ENCODE data around the gene PIGN. TPM values are rescaled to one million over a fixed set of nuclear protein-coding genes. Genes with fewer than 3 reads are reported as not detected.

Gene PIGN
- total and polyA plus RNA-seq, 2 donors (not counting 1 experiment from before 2014, with no cell fraction given) = 2.7 to 37.3 TPM

DNA sequence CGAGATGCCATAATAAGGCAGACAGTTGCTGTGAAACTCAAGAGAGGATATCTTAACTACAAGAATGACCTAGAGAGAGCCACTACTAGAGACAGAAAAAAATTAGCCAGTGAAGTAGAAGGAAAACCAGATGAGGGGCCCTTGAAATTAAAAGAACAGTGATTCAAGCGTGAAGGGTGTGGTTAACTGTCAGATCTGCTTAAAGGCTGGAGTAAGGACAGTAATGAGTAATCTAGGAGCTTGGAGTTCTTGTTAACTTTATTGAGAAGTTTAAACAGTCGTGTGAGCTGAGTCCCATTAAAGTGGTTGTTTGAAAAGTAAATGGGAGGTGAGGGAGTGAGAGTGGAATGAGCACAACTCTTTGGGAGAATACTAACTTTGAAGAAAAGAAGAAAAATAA, 21.3 kb downstream of the PIGN start:
- Mint-ChIP-seq H3K9me3 (ENCODE audit: insufficient read depth) (peaks cover 2% of the 10 kb centered on the region), H3K4me1 (peaks cover 8% of the 10 kb centered on the region), H3K27ac (no peak overlapping the region), H3K27me3 (no peaks in the 10 kb centered on the region), H3K4me3 (no peak overlapping the region)
- ChIA-PET POLR2A (no interaction called here), CTCF (interaction anchor here (0.8 kb wide), 1 partner anchor 17 kb away, joined by 4 read pairs; no protein-coding TSS in a partner anchor)
- H3K9ac ChIP-seq (ENCODE audit: low read length) = no peak overlapping the region
- WGBS (ENCODE audit: insufficient coverage) = 73% methylated on average over 2 of the region's 3 CpGs
- peaks cover 3 to 4% of the 10 kb centered on the region in 2 experiments for H3K36me3 ChIP-seq (replicated peaks in 1 of 2; ENCODE audit: control extremely low read depth in 1 of 2, control insufficient read depth in 1 of 2, extremely low read depth in 1 of 2, insufficient read depth in 2 of 2, low read length in 1 of 2)
- no peak for DNase-seq
- H2AFZ ChIP-seq (ENCODE audit: insufficient read depth, low read depth, low read length, poor library complexity, severe bottlenecking) = no peak overlapping the region
- H3K27me3 ChIP-seq (replicated peaks in 1 of 4; ENCODE audit: control extremely low read depth in 1 of 4, control insufficient read depth in 3 of 4, insufficient read depth in 4 of 4, low read length in 3 of 4) = no peaks in the 10 kb centered on the region
- no peak for TF ChIP-seq EZH2 (IDR thresholded peaks at IDR 0.05; ENCODE audit: borderline replicate concordance, insufficient read depth, low read depth, low read length, poor library complexity, severe bottlenecking)
- TF ChIP-seq, protein P1, sequence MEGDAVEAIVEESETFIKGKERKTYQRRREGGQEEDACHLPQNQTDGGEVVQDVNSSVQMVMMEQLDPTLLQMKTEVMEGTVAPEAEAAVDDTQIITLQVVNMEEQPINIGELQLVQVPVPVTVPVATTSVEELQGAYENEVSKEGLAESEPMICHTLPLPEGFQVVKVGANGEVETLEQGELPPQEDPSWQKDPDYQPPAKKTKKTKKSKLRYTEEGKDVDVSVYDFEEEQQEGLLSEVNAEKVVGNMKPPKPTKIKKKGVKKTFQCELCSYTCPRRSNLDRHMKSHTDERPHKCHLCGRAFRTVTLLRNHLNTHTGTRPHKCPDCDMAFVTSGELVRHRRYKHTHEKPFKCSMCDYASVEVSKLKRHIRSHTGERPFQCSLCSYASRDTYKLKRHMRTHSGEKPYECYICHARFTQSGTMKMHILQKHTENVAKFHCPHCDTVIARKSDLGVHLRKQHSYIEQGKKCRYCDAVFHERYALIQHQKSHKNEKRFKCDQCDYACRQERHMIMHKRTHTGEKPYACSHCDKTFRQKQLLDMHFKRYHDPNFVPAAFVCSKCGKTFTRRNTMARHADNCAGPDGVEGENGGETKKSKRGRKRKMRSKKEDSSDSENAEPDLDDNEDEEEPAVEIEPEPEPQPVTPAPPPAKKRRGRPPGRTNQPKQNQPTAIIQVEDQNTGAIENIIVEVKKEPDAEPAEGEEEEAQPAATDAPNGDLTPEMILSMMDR (IDR thresholded peaks at IDR 0.05) = no peak
- no peak overlapping the region for H3K4me3 ChIP-seq (ENCODE audit: control extremely low read depth in 1 of 5, extremely low read depth in 1 of 5, insufficient read depth in 1 of 5, low read depth in 2 of 5, low read length in 4 of 5)
- H3K27ac ChIP-seq (ENCODE audit: low read length in 2 of 2) = no peak overlapping the region
- no peak overlapping the region for H3K4me2 ChIP-seq (replicated peaks; ENCODE audit: low read depth, low read length, poor library complexity, severe bottlenecking)
- H4K20me1 ChIP-seq (ENCODE audit: control insufficient read depth, insufficient read depth, low read length, poor library complexity, severe bottlenecking) = peaks cover 8% of the 10 kb centered on the region
- intact Hi-C loops (cut with micrococcal nuclease) = no loop called here
- peaks cover 7% of the 10 kb centered on the region for H3K79me2 ChIP-seq (ENCODE audit: control insufficient read depth, insufficient read depth, low read length)
- H3K9me3 ChIP-seq (ENCODE audit: control extremely low read depth in 1 of 3, control insufficient read depth in 2 of 3, insufficient read depth in 1 of 3, low read length in 2 of 3) = peaks cover 0 to 2% (median 0%) of the 10 kb centered on the region in 3 donors
- no peaks in the 10 kb centered on the region for H3K4me1 ChIP-seq (ENCODE audit: control insufficient read depth in 2 of 2, insufficient read depth in 2 of 2, low read length in 2 of 2)
- ATAC-seq (ENCODE audit: low read depth) = no peak

DNA sequence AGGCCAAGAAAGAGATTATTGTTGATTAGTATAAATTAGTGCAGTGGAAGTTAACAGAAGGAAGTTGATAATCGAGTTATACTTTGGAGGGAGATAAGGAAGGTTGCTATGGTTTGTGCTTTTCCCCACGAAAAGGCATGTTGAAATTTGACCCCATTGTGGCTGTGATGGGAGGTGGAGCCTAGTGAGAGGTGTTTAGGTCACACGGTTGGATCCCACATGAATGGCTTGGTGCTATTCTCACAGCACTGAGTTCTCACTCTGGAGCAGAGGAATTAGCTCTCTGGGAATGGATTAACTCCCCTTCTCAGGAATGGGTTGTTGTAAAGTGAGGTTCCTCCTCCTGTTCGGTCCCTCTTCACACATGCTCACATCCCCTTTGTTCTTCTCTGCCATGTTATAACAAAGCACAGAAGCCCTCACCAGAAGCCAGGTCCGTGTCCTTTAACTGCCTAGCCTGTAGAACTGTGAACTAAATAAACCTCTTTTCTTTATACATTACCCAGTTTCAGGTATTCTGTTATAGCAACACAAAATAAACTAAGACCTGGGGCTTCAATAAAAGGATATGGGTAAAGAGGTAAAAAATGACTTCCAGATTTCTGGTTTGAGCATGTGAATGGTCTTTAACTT, 21.9 kb downstream of the PIGN start:
- Mint-ChIP-seq H3K27me3 (no peaks in the 10 kb centered on the region), H3K9me3 (ENCODE audit: insufficient read depth) (peaks cover 2% of the 10 kb centered on the region), H3K4me3 (no peak overlapping the region), H3K27ac (no peak overlapping the region), H3K4me1 (peaks cover 7% of the 10 kb centered on the region)
- no peaks in the 10 kb centered on the region for H3K27me3 ChIP-seq (replicated peaks in 1 of 4; ENCODE audit: control extremely low read depth in 1 of 4, control insufficient read depth in 3 of 4, insufficient read depth in 4 of 4, low read length in 3 of 4)
- H3K36me3 ChIP-seq (replicated peaks in 1 of 2; ENCODE audit: control extremely low read depth in 1 of 2, control insufficient read depth in 1 of 2, extremely low read depth in 1 of 2, insufficient read depth in 2 of 2, low read length in 1 of 2) = peaks cover 3 to 4% of the 10 kb centered on the region in 2 experiments
- peaks cover 0 to 2% (median 0%) of the 10 kb centered on the region in 3 donors for H3K9me3 ChIP-seq (ENCODE audit: control extremely low read depth in 1 of 3, control insufficient read depth in 2 of 3, insufficient read depth in 1 of 3, low read length in 2 of 3)
- TF ChIP-seq EZH2 (IDR thresholded peaks at IDR 0.05; ENCODE audit: borderline replicate concordance, insufficient read depth, low read depth, low read length, poor library complexity, severe bottlenecking) = no peak
- TF ChIP-seq, protein P1 (IDR thresholded peaks at IDR 0.05) = no peak
- H2AFZ ChIP-seq (ENCODE audit: insufficient read depth, low read depth, low read length, poor library complexity, severe bottlenecking) = no peak overlapping the region
- no peak overlapping the region for H3K4me3 ChIP-seq (ENCODE audit: control extremely low read depth in 1 of 5, extremely low read depth in 1 of 5, insufficient read depth in 1 of 5, low read depth in 2 of 5, low read length in 4 of 5)
- ATAC-seq (ENCODE audit: low read depth) = no peak
- peaks cover 8% of the 10 kb centered on the region for H4K20me1 ChIP-seq (ENCODE audit: control insufficient read depth, insufficient read depth, low read length, poor library complexity, severe bottlenecking)
- 90% methylated on average over 2 of the region's 5 CpGs for WGBS (ENCODE audit: insufficient coverage)
- intact Hi-C loops (cut with micrococcal nuclease) = no loop called here
- peaks cover 3% of the 10 kb centered on the region for H3K79me2 ChIP-seq (ENCODE audit: control insufficient read depth, insufficient read depth, low read length)
- no peak for DNase-seq
- POLR2A ChIA-PET = no interaction called here
- H3K27ac ChIP-seq (ENCODE audit: low read length in 2 of 2) = no peak overlapping the region
- no peak overlapping the region for H3K4me2 ChIP-seq (replicated peaks; ENCODE audit: low read depth, low read length, poor library complexity, severe bottlenecking)
- H3K9ac ChIP-seq (ENCODE audit: low read length) = no peak overlapping the region
- H3K4me1 ChIP-seq (ENCODE audit: control insufficient read depth in 2 of 2, insufficient read depth in 2 of 2, low read length in 2 of 2) = no peaks in the 10 kb centered on the region
- CTCF ChIA-PET = interaction anchor here (0.8 kb wide), 1 partner anchor 18 kb away, joined by 4 read pairs; no protein-coding TSS in a partner anchor

All from B cell (primary cell).